COLO829 (cell line): Measurements from ENCODE around the gene ZBTB44.
A peak's percentile ranks its signal among the peaks of the same experiment; 100 is the strongest.

Experiments used
- DNase-seq: peaks from one replicate; pipeline ENCODE4 v3.0.0; 2012; ENCODE audit warnings: low spot score

Gene ZBTB44

DNA sequence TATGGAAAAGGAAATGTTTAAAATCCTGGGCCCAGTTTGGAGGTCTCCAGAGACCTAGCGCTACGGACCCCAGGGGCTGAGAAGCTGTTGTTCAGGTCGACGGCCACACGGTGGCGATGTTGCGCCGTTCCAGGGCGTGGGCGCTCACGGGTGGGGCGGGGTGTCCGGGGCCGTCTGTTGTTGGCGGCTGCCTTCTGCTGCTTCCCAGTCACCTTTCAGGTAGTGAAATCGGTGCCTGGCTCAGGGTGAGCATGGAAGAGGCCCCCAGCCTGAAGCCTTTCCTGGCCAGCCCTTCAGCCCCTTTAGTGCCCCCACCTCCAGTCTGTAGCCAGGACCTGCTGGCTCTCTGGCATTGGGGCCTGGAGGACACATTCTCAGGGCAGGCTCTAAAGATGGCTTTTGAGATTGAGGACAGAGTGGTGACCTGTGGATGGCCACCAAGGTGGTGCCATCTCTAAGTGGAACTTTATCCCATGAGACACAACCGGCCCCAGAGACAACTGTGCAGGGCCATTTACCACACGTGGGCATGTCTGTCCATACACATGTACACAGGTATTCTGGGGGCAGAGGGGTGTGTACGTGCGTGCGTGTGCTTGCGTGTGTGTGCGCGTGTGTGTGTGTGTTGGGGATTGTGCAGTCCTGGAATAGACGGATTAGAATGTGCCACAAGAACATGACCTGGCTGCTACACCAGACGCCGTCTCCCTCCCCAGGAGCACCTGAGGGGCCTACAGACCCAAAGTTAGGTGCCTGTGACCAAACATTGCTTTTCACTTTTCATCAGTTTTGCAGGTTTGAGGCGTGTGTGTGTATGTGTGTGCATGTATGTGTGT lies 101.4 kb downstream of the ZBTB44 start:
- DNase-seq: peak; percentile 53

DNA sequence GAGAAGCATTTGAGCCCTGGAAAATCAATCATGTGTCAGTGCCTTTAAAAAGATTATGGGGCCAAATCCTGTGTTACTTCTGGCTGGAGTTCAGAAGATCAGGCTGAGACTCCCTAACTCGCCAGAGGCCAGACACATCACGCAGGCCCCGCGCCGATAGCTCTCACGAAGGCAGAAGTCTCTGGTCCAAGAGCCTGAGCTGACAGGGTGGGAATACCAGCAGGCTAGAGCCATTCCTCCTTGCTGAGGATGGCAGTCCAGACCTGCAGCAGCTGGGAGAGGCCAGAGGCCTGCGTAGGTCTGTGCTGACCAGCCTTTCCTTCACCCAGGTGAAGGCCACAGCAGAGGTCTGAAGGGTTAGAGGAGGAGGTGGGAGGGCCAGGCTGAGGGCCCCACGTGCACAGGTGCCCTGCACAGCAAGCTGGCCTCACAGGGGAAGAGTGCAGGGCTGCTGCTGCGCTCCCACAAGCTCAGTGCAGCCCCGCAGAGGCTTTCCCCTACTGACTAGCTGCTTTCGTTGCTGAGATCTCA lies 102.2 kb downstream of the ZBTB44 start:
- DNase-seq: no peak

DNA sequence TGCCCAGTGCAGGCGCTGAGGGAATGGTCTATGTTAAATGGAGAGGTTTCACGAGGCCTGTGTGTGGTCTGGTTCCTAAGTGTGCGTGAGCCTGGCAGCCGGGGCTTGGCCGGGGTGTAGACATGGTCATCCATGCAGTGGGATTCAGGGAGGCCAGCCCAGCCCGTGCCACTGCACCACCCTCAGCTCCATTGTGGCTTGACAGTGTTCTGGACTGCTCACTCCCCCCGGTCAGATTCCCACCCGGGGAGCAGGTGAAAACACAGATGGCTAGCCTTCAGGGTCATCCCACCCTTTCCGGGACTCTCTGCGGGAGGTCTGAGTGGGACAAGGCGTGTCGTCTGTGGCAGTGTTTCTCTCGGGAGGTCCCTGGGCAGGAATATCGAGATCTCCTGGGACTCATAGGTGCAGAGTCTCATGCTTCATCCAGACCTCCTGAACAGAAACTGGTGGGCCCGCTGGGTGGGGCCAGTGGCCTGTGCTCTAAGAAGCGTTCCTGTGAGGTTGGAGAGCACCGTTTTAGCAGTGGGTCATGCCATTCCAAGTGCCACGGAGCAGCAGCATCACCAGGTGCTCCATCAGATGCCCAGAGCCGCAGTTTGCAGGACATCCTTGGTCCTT lies 102.8 kb downstream of the ZBTB44 start:
- DNase-seq: no peak

DNA sequence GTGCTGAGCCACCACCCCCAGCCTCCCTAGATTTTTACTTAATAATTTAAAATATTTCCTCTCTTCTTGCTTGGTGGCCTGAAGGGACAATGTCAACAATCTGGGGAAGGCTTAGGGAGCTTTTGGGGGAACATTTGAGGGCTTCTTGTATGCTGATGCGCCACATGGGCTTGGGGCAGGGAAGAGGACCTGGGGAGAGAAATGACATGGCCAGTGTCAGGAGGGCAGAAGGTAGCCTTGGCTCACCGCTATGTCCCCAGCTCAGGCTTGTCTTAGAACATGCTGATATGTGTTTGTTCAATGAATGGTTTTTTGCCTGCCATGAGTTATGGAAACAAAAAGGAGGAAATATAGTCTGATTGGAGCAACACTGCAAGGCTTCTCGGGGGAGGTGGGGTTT lies 103.6 kb downstream of the ZBTB44 start:
- DNase-seq: no peak

DNA sequence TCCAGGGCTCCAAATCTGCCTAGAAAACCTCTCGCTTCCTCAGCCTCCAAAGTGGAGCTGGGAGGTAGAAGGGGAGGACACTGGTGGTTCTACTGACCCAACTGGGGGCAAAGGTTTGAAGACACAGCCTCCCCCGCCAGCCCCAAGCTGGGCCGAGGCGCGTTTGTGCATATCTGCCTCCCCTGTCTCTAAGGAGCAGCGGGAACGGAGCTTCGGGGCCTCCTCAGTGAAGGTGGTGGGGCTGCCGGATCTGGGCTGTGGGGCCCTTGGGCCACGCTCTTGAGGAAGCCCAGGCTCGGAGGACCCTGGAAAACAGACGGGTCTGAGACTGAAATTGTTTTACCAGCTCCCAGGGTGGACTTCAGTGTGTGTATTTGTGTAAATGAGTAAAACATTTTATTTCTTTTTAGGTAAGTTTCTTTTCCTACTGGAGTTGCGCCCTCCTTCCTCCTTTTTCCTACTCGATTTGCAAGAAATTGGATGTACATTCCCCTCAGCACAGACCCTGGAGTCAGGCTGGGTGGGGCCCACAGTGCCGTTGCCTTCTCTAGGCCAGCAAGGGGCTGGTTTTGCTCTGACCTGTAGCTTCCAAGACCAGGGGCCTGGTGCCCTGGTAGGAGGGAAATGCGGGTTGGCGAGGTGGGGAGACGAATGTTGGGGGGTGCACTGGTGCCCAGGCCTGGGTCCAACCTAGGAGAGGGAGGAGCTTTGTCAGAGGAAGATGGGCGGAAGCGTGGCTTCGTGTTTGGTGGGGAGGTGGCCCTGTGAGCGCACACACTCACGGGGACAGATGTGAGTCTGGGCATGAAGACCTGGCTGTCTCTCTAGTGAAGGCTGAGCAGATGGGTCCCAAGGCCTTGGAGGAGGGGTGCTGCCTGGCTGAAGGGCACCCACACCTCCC lies 104.5 kb downstream of the ZBTB44 start:
- DNase-seq: no peak

DNA sequence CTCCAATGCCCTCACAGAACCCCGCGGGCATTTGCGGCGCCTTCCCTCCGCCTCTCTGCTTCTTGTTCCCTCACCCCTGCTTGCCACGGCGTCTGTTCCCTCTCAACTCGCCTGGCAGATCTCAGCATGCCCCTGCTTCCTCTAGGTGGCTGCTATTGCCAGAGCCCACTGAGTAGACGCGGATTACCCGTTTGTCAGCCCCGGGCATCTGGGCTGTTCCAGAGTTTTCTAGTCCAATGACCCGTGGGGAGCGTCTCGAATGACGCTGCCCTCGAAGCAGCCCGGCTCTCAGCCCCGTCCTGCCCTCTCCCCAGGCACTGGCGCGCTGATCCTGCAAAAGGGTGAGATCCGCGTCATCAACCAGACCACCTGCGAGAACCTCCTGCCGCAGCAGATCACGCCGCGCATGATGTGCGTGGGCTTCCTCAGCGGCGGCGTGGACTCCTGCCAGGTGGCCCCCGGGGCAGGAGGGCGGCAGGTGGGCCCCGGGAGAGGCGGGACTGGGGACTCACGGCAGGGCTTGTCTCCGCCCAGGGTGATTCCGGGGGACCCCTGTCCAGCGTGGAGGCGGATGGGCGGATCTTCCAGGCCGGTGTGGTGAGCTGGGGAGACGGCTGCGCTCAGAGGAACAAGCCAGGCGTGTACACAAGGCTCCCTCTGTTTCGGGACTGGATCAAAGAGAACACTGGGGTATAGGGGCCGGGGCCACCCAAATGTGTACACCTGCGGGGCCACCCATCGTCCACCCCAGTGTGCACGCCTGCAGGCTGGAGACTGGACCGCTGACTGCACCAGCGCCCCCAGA lies 105.4 kb downstream of the ZBTB44 start:
- no peak for DNase-seq

DNA sequence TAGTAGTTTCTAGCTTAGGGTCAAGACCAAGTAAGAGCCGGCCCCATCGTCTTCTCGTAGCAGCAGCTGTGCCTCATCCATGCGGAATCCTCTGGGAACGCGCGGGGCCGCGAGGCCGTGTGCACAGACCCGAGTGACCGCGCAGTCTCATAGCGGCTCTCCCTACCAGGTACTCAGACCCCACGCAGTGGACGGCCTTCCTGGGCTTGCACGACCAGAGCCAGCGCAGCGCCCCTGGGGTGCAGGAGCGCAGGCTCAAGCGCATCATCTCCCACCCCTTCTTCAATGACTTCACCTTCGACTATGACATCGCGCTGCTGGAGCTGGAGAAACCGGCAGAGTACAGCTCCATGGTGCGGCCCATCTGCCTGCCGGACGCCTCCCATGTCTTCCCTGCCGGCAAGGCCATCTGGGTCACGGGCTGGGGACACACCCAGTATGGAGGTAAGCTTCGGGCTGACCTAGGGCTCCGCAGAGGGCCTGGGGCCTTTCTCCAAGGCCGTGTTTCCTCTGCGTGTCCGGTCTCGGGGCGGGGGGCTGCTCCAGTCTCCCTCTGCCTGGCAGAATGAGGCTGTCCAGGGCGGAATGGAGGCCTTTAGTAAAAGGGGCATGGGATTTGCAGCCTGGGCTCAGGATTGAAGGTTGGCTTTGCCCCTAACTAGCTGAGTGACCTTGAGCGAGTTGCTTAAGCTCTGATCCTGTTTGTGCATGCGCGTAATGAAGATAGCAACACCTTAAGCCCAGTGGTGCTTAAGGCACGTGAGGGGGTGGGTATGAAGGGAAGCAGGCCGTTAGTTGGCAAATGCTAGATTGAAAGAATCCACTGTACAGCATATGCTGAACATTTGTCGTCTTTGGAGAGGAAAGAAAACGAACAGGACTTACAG lies 106.2 kb downstream of the ZBTB44 start:
- DNase-seq: no peak

DNA sequence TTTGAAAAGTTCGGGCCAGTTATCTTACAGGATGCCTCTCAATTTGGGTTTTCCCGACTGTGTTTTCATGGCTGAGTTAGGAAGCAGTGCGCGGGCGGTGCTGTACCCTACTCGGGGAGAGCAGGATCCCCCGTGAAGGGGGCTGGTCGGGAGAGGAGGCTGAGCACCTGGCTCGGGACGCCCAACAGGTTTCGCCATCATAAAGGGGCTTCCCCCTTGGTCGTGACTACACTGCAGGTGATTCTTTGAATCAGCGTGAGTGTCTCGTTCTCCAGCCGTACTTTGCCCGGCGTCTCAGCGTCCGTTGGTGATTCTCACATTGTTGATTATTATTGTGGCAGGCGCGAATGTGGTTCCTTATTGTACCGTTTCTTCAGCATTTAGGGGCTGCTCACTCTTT lies 108.6 kb downstream of the ZBTB44 start:
- no peak for DNase-seq

DNA sequence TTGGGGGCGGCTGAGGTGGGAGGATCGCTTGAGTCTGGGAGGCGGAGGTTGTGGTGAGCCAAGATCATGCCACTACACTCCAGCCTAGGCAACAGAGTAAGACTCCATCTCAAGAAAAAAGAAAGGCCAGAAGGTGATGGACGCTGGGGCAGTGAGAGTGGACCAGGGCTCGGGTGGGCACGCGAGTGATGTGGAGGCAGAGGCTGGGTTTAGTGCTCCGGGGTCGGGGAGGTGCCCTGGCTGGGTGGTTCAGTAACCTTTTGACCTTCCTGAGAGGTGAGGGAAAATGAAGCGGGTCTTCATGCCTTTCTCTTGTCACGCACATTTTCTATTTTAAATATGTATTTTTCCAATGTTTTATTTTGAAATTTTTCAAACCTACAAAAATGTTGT lies 110.0 kb downstream of the ZBTB44 start:
- no peak for DNase-seq

DNA sequence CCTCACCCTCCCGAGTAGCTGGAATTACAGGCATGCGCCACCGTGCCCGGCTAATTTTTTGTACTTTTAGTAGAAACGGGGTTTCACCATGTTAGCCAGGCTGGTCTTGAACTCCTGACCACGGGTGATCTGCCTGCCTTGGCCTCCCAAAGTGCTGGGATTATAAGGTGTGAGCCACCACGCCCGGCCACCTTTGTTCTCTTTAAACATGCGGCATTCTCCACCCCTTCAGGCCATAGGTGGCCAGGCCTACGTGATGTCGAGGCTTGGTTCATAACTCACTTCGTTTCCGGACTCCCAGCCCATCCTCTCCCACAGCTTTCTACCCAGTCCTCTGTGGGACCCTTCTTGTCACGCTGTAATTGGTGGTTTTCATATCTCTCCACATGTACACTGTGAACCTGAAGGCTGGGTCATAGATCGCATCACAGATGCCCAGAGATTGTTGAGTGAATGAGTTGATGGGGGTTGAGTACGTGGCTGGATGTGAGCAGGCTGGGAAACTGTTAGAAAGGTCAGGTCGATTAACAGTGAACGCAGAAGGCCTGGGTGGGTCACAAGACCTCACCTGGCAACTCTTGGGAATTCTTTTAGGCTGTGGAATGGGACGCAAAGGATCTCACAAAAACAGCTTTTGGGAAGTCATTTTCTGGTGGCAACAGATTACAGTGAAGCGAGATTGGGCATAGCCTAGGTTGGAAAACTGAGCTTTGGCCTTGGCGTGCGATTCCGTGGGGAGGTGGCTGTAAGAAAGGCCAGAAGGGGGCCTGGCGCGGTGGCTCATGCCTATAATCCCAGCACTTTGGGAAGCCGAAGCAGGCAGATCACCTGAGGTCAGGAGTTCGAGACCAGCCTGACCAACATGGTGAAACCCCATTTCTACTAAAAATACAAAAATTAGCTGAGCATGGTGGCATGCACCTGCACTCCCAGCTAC lies 110.7 kb downstream of the ZBTB44 start:
- DNase-seq: no peak

DNA sequence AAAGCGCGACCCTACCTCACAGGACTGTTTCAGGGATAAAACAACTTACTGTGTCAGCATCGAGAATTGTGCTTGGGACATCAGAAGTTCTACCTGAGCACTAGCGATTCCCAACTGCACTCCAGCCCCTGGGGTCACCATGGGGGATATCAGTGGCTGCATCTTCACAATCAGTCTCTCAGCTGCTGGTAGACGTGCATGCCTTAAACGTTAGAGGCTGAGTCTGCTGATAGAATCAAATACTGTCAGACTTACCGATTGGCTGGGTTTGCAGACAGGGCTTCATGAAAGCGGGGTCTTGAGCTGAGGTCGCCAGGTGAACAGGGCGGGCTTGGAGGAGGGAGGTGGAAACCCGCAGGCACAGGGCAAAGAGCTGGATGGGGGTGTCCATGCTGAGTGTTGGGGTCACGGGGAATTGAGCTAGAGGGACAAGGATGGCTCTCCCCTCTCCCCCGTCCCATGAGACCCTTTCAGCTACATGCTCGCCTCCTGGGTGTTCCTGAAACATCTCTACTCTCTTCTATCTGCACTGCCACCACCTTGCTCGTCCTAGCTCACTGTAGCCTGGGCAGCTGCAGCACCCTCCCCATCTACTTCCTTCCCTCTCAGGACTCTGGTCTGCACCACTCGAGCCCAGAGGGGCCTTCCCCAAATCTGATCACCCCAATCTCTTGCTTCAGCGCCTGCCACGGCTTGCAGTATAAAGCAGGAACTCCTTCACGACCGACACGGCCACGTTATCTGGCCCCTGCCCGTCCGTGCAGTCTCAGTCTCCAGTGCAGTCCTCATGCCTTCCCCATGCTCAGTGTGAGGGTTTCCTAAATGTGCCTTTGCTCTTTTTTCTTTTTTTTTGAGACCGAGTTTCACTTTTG lies 111.7 kb downstream of the ZBTB44 start:
- DNase-seq: no peak

DNA sequence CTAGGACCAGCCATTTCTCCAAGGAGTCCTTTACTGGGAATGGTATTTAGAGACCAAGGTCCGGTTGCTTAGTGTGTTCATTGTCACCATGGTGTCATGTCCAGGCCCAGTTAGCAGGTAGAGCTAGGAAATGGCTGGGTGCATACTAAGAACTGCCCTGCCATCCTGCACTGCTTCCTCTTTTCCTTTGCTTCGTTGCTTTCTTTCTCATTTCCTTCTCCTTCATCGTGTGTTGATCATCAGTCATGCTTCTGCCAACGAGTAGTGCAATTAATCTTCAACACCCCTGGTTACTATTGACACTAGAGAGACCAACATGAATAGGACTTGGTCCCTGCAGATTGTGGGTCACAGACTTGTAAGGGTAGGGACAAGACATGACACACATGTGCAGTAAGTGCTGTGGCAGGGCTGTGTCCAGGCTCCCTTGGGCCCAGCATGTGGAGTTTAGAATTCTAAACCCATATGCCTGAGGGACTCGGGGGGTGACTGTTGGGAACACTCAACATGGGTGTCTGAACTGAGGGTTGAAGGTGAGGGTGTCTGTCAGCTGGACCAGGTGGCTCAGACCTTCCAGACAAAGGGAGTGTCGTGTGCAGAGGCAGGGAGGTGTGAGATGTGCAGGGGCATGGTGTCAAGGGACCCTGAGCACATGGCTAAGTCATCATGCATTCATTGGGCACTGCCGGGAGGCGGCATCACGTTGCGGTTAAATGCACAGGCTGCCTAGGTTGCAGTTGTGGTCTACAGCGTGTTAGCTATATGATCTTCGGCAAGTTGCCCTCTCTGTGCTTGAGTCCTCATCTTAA lies 112.5 kb downstream of the ZBTB44 start:
- no peak for DNase-seq

DNA sequence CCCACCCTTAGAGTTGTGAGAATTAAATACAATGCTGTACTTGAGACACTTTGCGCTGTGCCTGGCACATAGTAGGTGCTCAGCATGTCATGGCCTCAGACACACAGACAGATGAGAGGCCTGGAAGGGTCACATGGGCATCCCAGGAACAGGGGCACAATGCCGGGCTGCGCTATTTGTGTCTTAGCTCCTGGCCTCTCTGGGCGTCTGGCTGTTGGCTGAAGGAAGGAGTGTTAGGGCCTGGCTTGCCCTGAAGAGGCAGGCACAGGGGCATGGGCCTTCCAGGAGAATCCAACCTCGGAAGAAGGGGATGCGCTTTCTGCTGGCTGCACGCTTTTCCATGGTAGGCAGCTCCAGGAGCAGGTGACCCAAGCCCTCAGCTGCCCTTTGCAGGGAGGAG lies 113.7 kb downstream of the ZBTB44 start:
- DNase-seq: no peak

DNA sequence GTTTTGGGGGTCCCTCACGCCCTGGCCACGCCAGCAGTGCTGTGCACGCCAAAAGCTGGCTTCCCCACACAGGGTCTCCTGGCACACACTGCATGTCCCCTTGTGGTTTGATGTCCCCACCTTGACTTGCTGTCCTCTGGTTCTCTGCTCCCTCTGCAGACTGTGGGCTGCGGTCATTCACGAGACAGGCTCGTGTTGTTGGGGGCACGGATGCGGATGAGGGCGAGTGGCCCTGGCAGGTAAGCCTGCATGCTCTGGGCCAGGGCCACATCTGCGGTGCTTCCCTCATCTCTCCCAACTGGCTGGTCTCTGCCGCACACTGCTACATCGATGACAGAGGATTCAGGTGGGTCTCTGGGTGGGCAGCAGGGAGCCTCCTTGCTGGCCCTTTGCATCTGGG lies 114.9 kb downstream of the ZBTB44 start:
- DNase-seq: no peak

DNA sequence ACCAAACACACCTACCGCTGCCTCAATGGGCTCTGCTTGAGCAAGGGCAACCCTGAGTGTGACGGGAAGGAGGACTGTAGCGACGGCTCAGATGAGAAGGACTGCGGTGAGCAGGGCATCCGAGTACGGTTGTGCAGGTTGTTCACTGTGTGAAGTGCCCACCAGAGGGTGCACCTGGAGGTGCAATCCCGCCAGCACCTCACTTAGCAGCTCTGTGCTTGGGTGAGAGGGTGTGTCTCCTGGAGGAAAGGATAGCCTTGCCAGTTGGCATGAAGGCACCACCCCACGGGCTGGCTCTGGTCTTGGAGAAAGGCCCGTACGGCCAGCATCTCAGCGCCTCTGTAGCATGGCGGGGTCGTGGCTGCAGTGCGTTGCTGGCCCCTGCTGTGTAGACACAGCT lies 115.8 kb downstream of the ZBTB44 start:
- no peak for DNase-seq

DNA sequence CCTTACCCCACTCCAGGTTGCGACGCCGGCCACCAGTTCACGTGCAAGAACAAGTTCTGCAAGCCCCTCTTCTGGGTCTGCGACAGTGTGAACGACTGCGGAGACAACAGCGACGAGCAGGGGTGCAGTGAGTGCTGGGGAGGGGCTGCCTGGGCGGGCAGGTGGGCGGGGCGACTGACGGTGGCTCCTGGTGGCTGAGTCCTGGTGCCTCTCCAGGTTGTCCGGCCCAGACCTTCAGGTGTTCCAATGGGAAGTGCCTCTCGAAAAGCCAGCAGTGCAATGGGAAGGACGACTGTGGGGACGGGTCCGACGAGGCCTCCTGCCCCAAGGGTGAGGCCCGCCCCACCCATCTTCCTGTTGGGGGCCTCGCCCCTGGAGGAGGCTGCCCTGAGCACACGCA lies 116.4 kb downstream of the ZBTB44 start:
- DNase-seq: no peak

DNA sequence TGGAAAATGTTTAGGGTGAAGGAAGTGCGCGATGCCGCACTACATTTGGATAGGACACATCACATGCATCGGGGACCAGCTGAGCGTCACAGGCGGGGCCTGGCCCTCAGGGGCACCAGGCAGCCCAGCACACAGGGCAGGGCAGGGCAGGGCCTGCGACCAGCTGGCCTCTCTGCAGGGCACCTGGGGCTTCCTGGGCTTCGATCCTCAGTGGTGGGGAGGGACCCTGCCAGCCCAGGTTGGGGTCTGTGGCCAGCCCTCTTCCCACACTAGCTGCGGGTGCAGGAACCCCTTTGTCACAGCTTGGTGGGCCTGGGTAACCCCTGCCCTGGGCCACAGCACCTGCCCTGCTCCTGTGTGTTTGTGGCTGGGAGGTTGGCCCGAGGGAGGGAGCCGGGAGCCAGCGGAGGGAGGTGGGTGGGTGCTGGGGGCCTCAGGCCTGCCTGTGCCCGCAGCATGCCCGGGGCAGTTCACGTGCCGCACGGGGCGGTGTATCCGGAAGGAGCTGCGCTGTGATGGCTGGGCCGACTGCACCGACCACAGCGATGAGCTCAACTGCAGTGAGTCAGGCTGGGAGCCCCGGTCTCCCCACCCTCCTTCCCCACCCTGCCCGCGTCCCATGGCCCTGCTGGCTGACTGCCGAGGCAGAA lies 117.2 kb downstream of the ZBTB44 start:
- DNase-seq: no peak
